HepG2 (cell line): Measurements from ENCODE around the gene SETD7. TPM values are rescaled to one million over a fixed set of nuclear protein-coding genes. Genes with fewer than 3 reads are reported as not detected.

Experiments used
- ARID2 ChIP-seq: sonication (generic); formaldehyde crosslinking; IDR thresholded peaks from 2 replicates; pipeline ENCODE4 v1.8.1; 2022; ENCODE audit warnings: mild to moderate bottlenecking, missing genetic modification reagents, borderline replicate concordance
- DPF2 ChIP-seq: sonication (generic); formaldehyde crosslinking; IDR thresholded peaks from 2 replicates; pipeline ENCODE4 v1.4.0; 2020; ENCODE audit warnings: mild to moderate bottlenecking, low read depth, missing genetic modification reagents, borderline replicate concordance
- E2F1 ChIP-seq: sonication (generic); formaldehyde crosslinking; IDR thresholded peaks from 2 replicates; pipeline ENCODE4 v1.5.0; 2020; ENCODE audit warnings: missing genetic modification reagents
- FOXA3 ChIP-seq: IDR thresholded peaks from 2 replicates; pipeline ENCODE4 v1.6.1; 2016; ENCODE audit warnings: missing genetic modification reagents, missing compliant biosample characterization
- POLR2G ChIP-seq: fragments of 200-400 bp; formaldehyde crosslinking; IDR thresholded peaks from 2 replicates; pipeline ENCODE4 v1.6.1; 2018; ENCODE audit warnings: mild to moderate bottlenecking, low read depth, low read length, moderate library complexity
- THRA ChIP-seq: sonication (generic); formaldehyde crosslinking; IDR thresholded peaks from 2 replicates; pipeline ENCODE4 v1.4.0; 2020; ENCODE audit warnings: missing genetic modification reagents, borderline replicate concordance
- ZNF10 ChIP-seq: sonication (generic); formaldehyde crosslinking; IDR thresholded peaks from 2 replicates; pipeline ENCODE4 v1.4.0; 2020; ENCODE audit warnings: mild to moderate bottlenecking, low read depth, missing genetic modification reagents, borderline replicate concordance
- ZNF572 ChIP-seq: sonication (generic); formaldehyde crosslinking; IDR thresholded peaks from 2 replicates; pipeline ENCODE4 v1.5.1; 2020; ENCODE audit warnings: mild to moderate bottlenecking, missing genetic modification reagents
- ZNF790 ChIP-seq: sonication (generic); formaldehyde crosslinking; IDR thresholded peaks from 2 replicates; pipeline ENCODE4 v1.8.0; 2022; ENCODE audit warnings: missing genetic modification reagents, mild to moderate bottlenecking, borderline replicate concordance
- polyA plus RNA-seq, 8 experiments: library from polyadenylated mRNA; depleted of rRNA in 3 of 8; stranded (reverse) in 7 of 8; unstranded in 1 of 8; fragments of >200 nt; fragmentation: Illumina TruSeq in 4 of 8; extraction: Trizol in 4 of 8; gene quantifications; 2 replicates each; pipeline versions ENCODE4 v1.2.1 to v1.2.3, GENCODE V29; 2011 to 2016; ENCODE audit warnings: low read depth in 4 of 8, missing spikeins in 1 of 8, mixed read lengths in 1 of 8; ENCODE audit not compliant: insufficient read depth in 1 of 8
- total RNA-seq, 5 experiments: library from RNA; depleted of rRNA; stranded (reverse); fragments of >200 nt; fragmentation: Illumina TruSeq; extraction: Trizol; gene quantifications; 2 replicates each; pipeline ENCODE4 v1.2.3, GENCODE V29; 2016; ENCODE audit warnings: low read depth in 1 of 5
- TF ChIP-seq, protein P1 (sequence below): IDR thresholded peaks from 2 replicates; pipeline ENCODE4 v1.6.1; 2016; ENCODE audit warnings: mild to moderate bottlenecking
- TF ChIP-seq, protein P2 (sequence below): sonication (generic); formaldehyde crosslinking; IDR thresholded peaks from one replicate; pipeline ENCODE4 v1.5.1; 2020; ENCODE audit warnings: mild to moderate bottlenecking, missing genetic modification reagents; ENCODE audit errors: not compliant biosample characterization

Gene SETD7
- total and polyA plus RNA-seq, 2 of the 13 experiments (the other 11 are each of a cell fraction or from before 2014, with no cell fraction given), result 0.08 to 0.22 TPM

- TF ChIP-seq E2F1 (CRISPR knock-in tag) (peak; percentile 92), ZNF572 (CRISPR knock-in tag) (peak; percentile 86), THRA (0 out of 2 replicates have a peak, but pooled peaks have one; percentile 9), ZNF10 (CRISPR knock-in tag) (no peak), FOXA3 (CRISPR knock-in tag) (peak; percentile 22), POLR2G (peak; percentile 95), DPF2 (0 out of 2 replicates have a peak, but pooled peaks have one; percentile 13), ZNF790 (CRISPR knock-in tag) (peak; percentile 93), ARID2 (peak; percentile 79)
- TF ChIP-seq, protein P1, sequence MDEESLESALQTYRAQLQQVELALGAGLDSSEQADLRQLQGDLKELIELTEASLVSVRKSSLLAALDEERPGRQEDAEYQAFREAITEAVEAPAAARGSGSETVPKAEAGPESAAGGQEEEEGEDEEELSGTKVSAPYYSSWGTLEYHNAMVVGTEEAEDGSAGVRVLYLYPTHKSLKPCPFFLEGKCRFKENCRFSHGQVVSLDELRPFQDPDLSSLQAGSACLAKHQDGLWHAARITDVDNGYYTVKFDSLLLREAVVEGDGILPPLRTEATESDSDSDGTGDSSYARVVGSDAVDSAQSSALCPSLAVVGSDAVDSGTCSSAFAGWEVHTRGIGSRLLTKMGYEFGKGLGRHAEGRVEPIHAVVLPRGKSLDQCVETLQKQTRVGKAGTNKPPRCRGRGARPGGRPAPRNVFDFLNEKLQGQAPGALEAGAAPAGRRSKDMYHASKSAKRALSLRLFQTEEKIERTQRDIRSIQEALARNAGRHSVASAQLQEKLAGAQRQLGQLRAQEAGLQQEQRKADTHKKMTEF, result peak; percentile 88
- TF ChIP-seq, protein P2, sequence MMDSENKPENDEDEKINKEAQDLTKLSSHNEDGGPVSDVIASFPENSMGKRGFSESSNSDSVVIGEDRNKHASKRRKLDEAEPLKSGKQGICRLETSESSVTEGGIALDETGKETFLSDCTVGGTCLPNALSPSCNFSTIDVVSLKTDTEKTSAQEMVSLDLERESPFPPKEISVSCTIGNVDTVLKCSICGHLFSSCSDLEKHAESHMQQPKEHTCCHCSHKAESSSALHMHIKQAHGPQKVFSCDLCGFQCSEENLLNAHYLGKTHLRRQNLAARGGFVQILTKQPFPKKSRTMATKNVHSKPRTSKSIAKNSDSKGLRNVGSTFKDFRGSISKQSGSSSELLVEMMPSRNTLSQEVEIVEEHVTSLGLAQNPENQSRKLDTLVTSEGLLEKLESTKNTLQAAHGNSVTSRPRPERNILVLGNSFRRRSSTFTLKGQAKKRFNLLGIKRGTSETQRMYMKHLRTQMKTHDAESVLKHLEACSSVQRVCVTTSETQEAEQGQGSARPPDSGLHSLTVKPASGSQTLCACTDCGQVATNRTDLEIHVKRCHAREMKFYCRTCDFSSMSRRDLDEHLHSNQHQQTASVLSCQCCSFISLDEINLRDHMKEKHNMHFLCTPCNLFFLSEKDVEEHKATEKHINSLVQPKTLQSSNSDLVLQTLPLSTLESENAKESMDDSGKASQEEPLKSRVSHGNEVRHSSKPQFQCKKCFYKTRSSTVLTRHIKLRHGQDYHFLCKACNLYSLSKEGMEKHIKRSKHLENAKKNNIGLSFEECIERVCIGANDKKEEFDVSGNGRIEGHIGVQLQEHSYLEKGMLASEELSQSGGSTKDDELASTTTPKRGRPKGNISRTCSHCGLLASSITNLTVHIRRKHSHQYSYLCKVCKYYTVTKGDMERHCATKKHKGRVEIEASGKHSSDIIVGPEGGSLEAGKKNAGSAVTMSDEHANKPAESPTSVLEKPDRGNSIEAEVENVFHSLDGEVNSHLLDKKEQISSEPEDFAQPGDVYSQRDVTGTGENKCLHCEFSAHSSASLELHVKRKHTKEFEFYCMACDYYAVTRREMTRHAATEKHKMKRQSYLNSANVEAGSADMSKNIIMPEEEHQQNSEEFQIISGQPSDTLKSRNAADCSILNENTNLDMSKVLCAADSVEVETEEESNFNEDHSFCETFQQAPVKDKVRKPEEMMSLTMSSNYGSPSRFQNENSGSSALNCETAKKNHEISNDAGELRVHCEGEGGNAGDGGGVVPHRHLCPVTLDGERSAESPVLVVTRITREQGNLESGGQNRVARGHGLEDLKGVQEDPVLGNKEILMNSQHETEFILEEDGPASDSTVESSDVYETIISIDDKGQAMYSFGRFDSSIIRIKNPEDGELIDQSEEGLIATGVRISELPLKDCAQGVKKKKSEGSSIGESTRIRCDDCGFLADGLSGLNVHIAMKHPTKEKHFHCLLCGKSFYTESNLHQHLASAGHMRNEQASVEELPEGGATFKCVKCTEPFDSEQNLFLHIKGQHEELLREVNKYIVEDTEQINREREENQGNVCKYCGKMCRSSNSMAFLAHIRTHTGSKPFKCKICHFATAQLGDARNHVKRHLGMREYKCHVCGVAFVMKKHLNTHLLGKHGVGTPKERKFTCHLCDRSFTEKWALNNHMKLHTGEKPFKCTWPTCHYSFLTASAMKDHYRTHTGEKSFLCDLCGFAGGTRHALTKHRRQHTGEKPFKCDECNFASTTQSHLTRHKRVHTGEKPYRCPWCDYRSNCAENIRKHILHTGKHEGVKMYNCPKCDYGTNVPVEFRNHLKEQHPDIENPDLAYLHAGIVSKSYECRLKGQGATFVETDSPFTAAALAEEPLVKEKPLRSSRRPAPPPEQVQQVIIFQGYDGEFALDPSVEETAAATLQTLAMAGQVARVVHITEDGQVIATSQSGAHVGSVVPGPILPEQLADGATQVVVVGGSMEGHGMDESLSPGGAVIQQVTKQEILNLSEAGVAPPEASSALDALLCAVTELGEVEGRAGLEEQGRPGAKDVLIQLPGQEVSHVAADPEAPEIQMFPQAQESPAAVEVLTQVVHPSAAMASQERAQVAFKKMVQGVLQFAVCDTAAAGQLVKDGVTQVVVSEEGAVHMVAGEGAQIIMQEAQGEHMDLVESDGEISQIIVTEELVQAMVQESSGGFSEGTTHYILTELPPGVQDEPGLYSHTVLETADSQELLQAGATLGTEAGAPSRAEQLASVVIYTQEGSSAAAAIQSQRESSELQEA (CRISPR knock-in tag), result peak; percentile 90
Measured at GRCh38 chr4:139453371-139454110, 102.5 kb downstream of the SETD7 start (continued).
